MM.1S (cell line): Measurements from ENCODE around the gene THADA.
"Not testable (repeated sequence)": the region's sequence is repeated elsewhere in the genome, so short reads cannot be mapped to it uniquely, and the experiment has no call there.

ENCODE experiments used
- DNase-seq: peaks from one replicate; pipeline ENCODE4 v3.0.0-alpha.2; 2015
- H2AFZ ChIP-seq: fragments of 300-600 bp; sonication (generic); 2 replicates; pipeline ENCODE4 v1.6.0; 2016; ENCODE audit warnings: antibody characterized with exemption, low read length
- H3F3A ChIP-seq: fragments of 300-600 bp; sonication (generic); 2 replicates; pipeline ENCODE4 v1.6.1; 2016; ENCODE audit warnings: mild to moderate bottlenecking, antibody characterized with exemption, low read length, moderate library complexity, mixed read lengths; ENCODE audit not compliant: insufficient read depth
- H3K27ac ChIP-seq: fragments of 300-600 bp; sonication (generic); 2 replicates; pipeline ENCODE4 v1.5.1; 2016; ENCODE audit warnings: mild to moderate bottlenecking, low read length
- H3K27me3 ChIP-seq: fragments of 300-600 bp; sonication (generic); replicated peaks from 2 replicates; pipeline ENCODE4 v1.6.0; 2016; ENCODE audit warnings: low read length; ENCODE audit not compliant: insufficient read depth
- H3K36me3 ChIP-seq: fragments of 300-600 bp; sonication (generic); replicated peaks from 2 replicates; pipeline ENCODE4 v1.6.1; 2016; ENCODE audit warnings: mild to moderate bottlenecking, low read length, mixed read lengths; ENCODE audit not compliant: insufficient read depth
- H3K4me1 ChIP-seq: fragments of 300-600 bp; sonication (generic); 2 replicates; pipeline ENCODE4 v1.6.1; 2016; ENCODE audit warnings: low read length, mixed read lengths
- H3K4me2 ChIP-seq: fragments of 300-600 bp; sonication (generic); 2 replicates; pipeline ENCODE4 v1.6.0; 2016; ENCODE audit warnings: low read depth, low read length
- H3K4me3 ChIP-seq: fragments of 300-600 bp; sonication (generic); 2 replicates; pipeline ENCODE4 v1.5.1; 2016; ENCODE audit warnings: low read length, mixed read lengths
- H3K79me2 ChIP-seq: fragments of 300-600 bp; sonication (generic); 2 replicates; pipeline ENCODE4 v1.6.1; 2016; ENCODE audit warnings: mixed run types, low read length, mixed read lengths
- H3K9ac ChIP-seq: fragments of 300-600 bp; sonication (generic); 2 replicates; pipeline ENCODE4 v1.6.1; 2016; ENCODE audit warnings: low read length, mixed read lengths
- H3K9me2 ChIP-seq: fragments of 300-600 bp; sonication (generic); replicated peaks from 2 replicates; pipeline ENCODE4 v1.6.1; 2016; ENCODE audit warnings: mild to moderate bottlenecking, low read length, mixed read lengths; ENCODE audit not compliant: insufficient read depth
- H3K9me3 ChIP-seq: fragments of 300-600 bp; sonication (generic); replicated peaks from 2 replicates; pipeline ENCODE4 v1.6.1; 2016; ENCODE audit warnings: mild to moderate bottlenecking, low read length, mixed read lengths; ENCODE audit not compliant: insufficient read depth
- H4K20me1 ChIP-seq: fragments of 300-600 bp; sonication (generic); 2 replicates; pipeline ENCODE4 v1.6.1; 2016; ENCODE audit warnings: mild to moderate bottlenecking, low read length, moderate library complexity, mixed read lengths; ENCODE audit not compliant: insufficient read depth
- CTCF ChIP-seq: fragments of 300-600 bp; sonication (generic); IDR thresholded peaks from 2 replicates; pipeline ENCODE4 v1.5.1; 2016; ENCODE audit warnings: antibody characterized with exemption, low read length, mixed read lengths
- EZH2 ChIP-seq: fragments of 300-600 bp; sonication (generic); optimal IDR thresholded peaks from 2 replicates; pipeline ENCODE3; 2017; ENCODE audit warnings: low read depth, mild to moderate bottlenecking, antibody characterized with exemption, low read length, mixed read lengths
- EZH2phosphoT487 ChIP-seq: fragments of 300-600 bp; sonication (generic); IDR thresholded peaks from 2 replicates; pipeline ENCODE4 v1.6.1; 2018; ENCODE audit warnings: antibody characterized with exemption, low read length

THADA gene

DNA sequence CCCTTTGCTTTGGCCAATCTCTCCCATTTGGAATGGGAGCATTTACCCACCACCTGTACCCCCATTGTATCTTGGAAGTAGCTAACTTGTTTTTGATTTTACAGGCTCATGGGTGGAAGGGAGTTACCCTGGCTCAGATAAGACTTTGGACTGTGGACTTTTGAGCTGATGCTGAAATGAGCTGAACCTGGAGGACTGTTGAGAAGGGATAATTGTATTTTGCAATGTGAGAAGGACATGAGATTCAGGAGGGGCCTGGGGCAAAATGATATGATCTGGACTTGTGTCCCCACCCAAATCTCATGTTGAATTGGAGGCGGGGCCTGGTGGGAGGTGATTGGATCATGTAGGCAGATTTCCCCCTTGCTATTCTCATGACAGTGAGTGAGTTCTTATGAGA lies 310.9 kb downstream of the THADA start:
- Histone ChIP-seq H3K27ac (no peak overlapping the region), H3K4me2 (no peak overlapping the region), H3K9ac (no peak overlapping the region), H3K36me3 (peaks cover 4% of the 10 kb centered on the region), H3K27me3 (no peaks in the 10 kb centered on the region), H4K20me1 (no peaks in the 10 kb centered on the region), H3K4me1 (no peaks in the 10 kb centered on the region), H3K9me2 (no peaks in the 10 kb centered on the region), H3K4me3 (no peak overlapping the region), H3K9me3 (no peaks in the 10 kb centered on the region), H3K79me2 (no peaks in the 10 kb centered on the region), H2AFZ (no peak overlapping the region), H3F3A (no peaks in the 10 kb centered on the region)
- no peak for DNase-seq
- no peak for TF ChIP-seq EZH2
- TF ChIP-seq CTCF = no peak
- TF ChIP-seq EZH2phosphoT487 = no peak

- H3K27ac ChIP-seq, H4K20me1 ChIP-seq, H3K4me3 ChIP-seq, H3K36me3 ChIP-seq, DNase-seq, H3F3A ChIP-seq, H3K27me3 ChIP-seq, H3K9me2 ChIP-seq, H3K9ac ChIP-seq, H2AFZ ChIP-seq, H3K9me3 ChIP-seq, H3K4me2 ChIP-seq, H3K4me1 ChIP-seq, H3K79me2 ChIP-seq: not testable (repeated sequence)
These were observed 311.5 kb downstream of the THADA start for GRCh38 chr2:43284347-43284746.

GRCh38 chr2:43280994-43281393 lies 314.8 kb downstream of the THADA start:
- H3K9me3 ChIP-seq = no peaks in the 10 kb centered on the region
- no peak overlapping the region for H2AFZ ChIP-seq
- DNase-seq = no peak
- peaks cover 3% of the 10 kb centered on the region for H3K36me3 ChIP-seq
- H3K27me3 ChIP-seq = no peaks in the 10 kb centered on the region
- no peaks in the 10 kb centered on the region for H3K9me2 ChIP-seq
- TF ChIP-seq CTCF (no peak), EZH2phosphoT487 (no peak), EZH2 (no peak)
- H3K4me1 ChIP-seq = no peaks in the 10 kb centered on the region
- no peaks in the 10 kb centered on the region for H3K79me2 ChIP-seq
- no peaks in the 10 kb centered on the region for H4K20me1 ChIP-seq
- H3K4me3 ChIP-seq = no peak overlapping the region
- H3F3A ChIP-seq = no peaks in the 10 kb centered on the region
- H3K4me2 ChIP-seq = no peak overlapping the region
- no peak overlapping the region for H3K9ac ChIP-seq
- no peak overlapping the region for H3K27ac ChIP-seq

DNA sequence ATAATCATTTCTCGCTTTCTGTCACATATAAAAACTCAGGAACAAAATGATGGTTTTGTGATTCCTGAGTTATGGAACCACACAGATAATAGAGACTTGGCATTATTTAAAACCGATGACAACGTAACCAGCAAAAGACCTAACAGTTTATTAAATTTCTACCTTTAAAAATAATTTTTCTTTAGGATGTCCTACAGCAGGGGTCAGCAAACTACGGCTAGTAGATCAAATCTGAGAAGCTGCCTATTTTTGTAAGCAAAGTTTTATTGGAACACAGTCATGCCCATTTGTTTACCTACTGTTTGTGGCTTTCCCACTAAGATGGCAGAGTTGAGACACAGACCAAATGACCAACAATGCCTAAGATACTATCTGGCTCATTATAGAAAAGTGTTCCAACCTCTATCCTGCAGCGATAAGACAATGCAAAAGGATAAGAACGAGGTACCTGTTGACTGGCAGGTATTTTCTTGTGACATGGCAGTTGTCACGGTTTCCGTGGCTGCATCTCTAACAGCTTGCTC lies 316.5 kb downstream of the THADA start:
- Histone ChIP-seq H3K79me2 (no peaks in the 10 kb centered on the region), H3K9ac (no peak overlapping the region), H3K9me3 (no peaks in the 10 kb centered on the region), H3K4me1 (no peaks in the 10 kb centered on the region), H3K27ac (no peak overlapping the region), H3K27me3 (no peaks in the 10 kb centered on the region), H3K36me3 (no peaks in the 10 kb centered on the region), H3F3A (no peaks in the 10 kb centered on the region), H2AFZ (no peak overlapping the region), H3K4me3 (no peak overlapping the region), H3K4me2 (no peak overlapping the region), H3K9me2 (no peaks in the 10 kb centered on the region), H4K20me1 (no peaks in the 10 kb centered on the region)
- DNase-seq = no peak
- TF ChIP-seq EZH2phosphoT487 = no peak
- no peak for TF ChIP-seq EZH2
- no peak for TF ChIP-seq CTCF
